Prostate gland (tissue), 2 donors: ENCODE data around the gene DMBX1.

Source experiments
- POLR2AphosphoS5 ChIP-seq: sonication (generic); formaldehyde crosslinking; IDR thresholded peaks from one replicate; pipeline ENCODE4 v1.6.1; 2017; ENCODE audit warnings: antibody characterized with exemption
- TF ChIP-seq, protein P1 (sequence below), 4 experiments: fragments of 200-600 bp in 2 of 4; fragments of 450-650 bp in 2 of 4; sonication (generic) in 2 of 4; IDR thresholded peaks; 1 replicate in 3 of 4; 2 replicates in 1 of 4; pipeline ENCODE4 v1.5.1; 2016 to 2019; ENCODE audit warnings: antibody characterized with exemption in 4 of 4, mild to moderate bottlenecking in 2 of 4, moderate library complexity in 2 of 4

DNA sequence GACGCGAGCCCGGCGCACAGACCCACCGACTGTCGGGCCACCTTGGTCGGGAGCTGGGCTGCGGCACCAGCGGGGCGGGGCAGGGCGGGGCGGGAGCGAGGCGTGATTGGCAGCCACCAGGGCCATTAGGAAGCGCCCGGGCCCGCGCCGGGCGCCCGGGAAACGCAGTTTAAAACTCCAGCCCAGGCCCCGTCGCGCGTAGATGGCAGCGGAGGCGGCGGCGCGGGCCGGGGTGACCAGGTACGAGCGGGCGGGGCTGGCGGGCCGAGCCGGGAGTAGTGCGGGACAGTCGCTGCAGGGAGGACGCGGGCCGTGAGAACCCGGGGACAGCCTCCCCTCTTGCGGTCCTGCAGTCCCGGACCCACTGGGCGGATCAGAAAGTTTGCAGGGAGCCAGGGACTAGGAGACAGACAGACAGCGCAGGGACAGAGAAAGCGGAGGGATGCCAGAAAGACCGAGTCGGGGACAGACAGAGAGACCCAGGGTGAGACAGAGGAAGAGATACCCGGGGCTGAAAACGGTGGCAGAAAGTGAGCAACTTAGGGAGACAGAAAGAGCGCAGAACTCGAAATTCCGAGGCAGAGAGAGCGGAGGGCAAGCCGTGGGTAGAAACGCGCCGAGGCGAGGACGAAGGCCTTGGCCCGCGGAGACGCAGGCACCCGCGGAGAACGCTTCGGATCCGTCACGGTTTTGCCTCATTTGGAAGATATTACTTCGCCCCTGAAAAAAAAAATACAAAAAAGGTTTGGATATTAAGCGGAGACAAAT, at the start of gene DMBX1:
- TF ChIP-seq, protein P1, sequence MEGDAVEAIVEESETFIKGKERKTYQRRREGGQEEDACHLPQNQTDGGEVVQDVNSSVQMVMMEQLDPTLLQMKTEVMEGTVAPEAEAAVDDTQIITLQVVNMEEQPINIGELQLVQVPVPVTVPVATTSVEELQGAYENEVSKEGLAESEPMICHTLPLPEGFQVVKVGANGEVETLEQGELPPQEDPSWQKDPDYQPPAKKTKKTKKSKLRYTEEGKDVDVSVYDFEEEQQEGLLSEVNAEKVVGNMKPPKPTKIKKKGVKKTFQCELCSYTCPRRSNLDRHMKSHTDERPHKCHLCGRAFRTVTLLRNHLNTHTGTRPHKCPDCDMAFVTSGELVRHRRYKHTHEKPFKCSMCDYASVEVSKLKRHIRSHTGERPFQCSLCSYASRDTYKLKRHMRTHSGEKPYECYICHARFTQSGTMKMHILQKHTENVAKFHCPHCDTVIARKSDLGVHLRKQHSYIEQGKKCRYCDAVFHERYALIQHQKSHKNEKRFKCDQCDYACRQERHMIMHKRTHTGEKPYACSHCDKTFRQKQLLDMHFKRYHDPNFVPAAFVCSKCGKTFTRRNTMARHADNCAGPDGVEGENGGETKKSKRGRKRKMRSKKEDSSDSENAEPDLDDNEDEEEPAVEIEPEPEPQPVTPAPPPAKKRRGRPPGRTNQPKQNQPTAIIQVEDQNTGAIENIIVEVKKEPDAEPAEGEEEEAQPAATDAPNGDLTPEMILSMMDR (IDR thresholded peaks at IDR 0.05) = no peak
- no peak for TF ChIP-seq POLR2AphosphoS5
